Neuronal stem cell (in vitro differentiated cells): ENCODE measurements around the gene AGAP1.

ENCODE experiments used
- DNase-seq: peaks from one replicate; pipeline ENCODE4 v3.0.0-alpha.2; 2013; ENCODE audit warnings: low spot score
- H2AFZ ChIP-seq: one replicate; pipeline ENCODE4 v1.6.1; 2013; ENCODE audit warnings: mild to moderate bottlenecking, low read length, inconsistent platforms
- H2AK5ac ChIP-seq: 2 replicates; pipeline ENCODE4 v1.6.1; 2013; ENCODE audit warnings: low read depth, mild to moderate bottlenecking, inconsistent platforms, low read length, moderate library complexity, mixed read lengths
- H2BK120ac ChIP-seq: 2 replicates; pipeline ENCODE4 v1.6.1; 2013; ENCODE audit warnings: low read depth, mild to moderate bottlenecking, inconsistent platforms, low read length, moderate library complexity, mixed read lengths
- H2BK12ac ChIP-seq: one replicate; pipeline ENCODE4 v1.6.1; 2013; ENCODE audit warnings: low read length, inconsistent platforms
- H2BK15ac ChIP-seq: 2 replicates; pipeline ENCODE4 v1.6.1; 2013; ENCODE audit warnings: mild to moderate bottlenecking, low read length, inconsistent platforms, mixed read lengths
- H2BK5ac ChIP-seq: one replicate; pipeline ENCODE4 v1.6.1; 2013; ENCODE audit warnings: inconsistent platforms, mild to moderate bottlenecking, low read length, moderate library complexity
- H3K14ac ChIP-seq: one replicate; pipeline ENCODE4 v1.6.1; 2013; ENCODE audit warnings: low read length, inconsistent platforms
- H3K18ac ChIP-seq: 2 replicates; pipeline ENCODE4 v1.6.1; 2013; ENCODE audit warnings: low read length, inconsistent platforms
- H3K23ac ChIP-seq: 2 replicates; pipeline ENCODE4 v1.6.1; 2013; ENCODE audit warnings: low read depth, mild to moderate bottlenecking, mixed read lengths, low read length, inconsistent platforms; ENCODE audit not compliant: poor library complexity
- H3K27ac ChIP-seq: replicated peaks from 3 replicates; pipeline ENCODE4 v1.5.1; 2013; ENCODE audit warnings: low read length, inconsistent platforms
- H3K27me3 ChIP-seq, 3 experiments: 2 replicates each; pipeline ENCODE4 v1.6.1; 2013; ENCODE audit warnings: low read length in 3 of 3, mild to moderate bottlenecking in 2 of 3, inconsistent platforms in 1 of 3, low read depth in 1 of 3, mixed read lengths in 1 of 3, moderate library complexity in 1 of 3; ENCODE audit not compliant: control insufficient read depth in 3 of 3, insufficient read depth in 3 of 3
- H3K36me3 ChIP-seq, 2 donors: replicated peaks in 1 of 2; 2 replicates each; pipeline ENCODE4 v1.6.1; 2013; ENCODE audit warnings: low read length in 2 of 2; ENCODE audit not compliant: control insufficient read depth in 2 of 2, insufficient read depth in 2 of 2
- H3K4ac ChIP-seq: 2 replicates; pipeline ENCODE4 v1.6.1; 2013; ENCODE audit warnings: inconsistent platforms, mild to moderate bottlenecking, low read length, moderate library complexity
- H3K4me1 ChIP-seq, 2 donors: 1 replicate in 1 of 2; 2 replicates in 1 of 2; pipeline ENCODE4 v1.6.1; 2013; ENCODE audit warnings: low read length in 2 of 2, low read depth in 1 of 2; ENCODE audit not compliant: control insufficient read depth in 2 of 2, insufficient read depth in 1 of 2
- H3K4me2 ChIP-seq: one replicate; pipeline ENCODE4 v1.6.1; 2013; ENCODE audit warnings: mild to moderate bottlenecking, low read length, inconsistent platforms; ENCODE audit not compliant: insufficient read depth, poor library complexity, severe bottlenecking
- H3K4me3 ChIP-seq, 2 donors: 2 replicates each; pipeline ENCODE4 v1.5.1; 2013; ENCODE audit warnings: low read length in 2 of 2, mild to moderate bottlenecking in 2 of 2, inconsistent platforms in 1 of 2, moderate library complexity in 1 of 2
- H3K79me1 ChIP-seq: one replicate; pipeline ENCODE4 v1.6.1; 2013; ENCODE audit warnings: low read depth, mild to moderate bottlenecking, inconsistent platforms, low read length, moderate library complexity
- H3K9ac ChIP-seq: one replicate; pipeline ENCODE4 v1.6.1; 2013; ENCODE audit warnings: mild to moderate bottlenecking, low read depth, low read length, inconsistent platforms; ENCODE audit not compliant: poor library complexity
- H3K9me3 ChIP-seq, 2 donors: replicated peaks in 1 of 2; 2 replicates each; pipeline versions ENCODE3 to v1.6.1; 2013; ENCODE audit warnings: low read length in 2 of 2, mild to moderate bottlenecking in 2 of 2, inconsistent platforms in 1 of 2, low read depth in 1 of 2, mixed read lengths in 1 of 2, moderate library complexity in 1 of 2; ENCODE audit not compliant: control insufficient read depth in 2 of 2, insufficient read depth in 1 of 2
- H4K8ac ChIP-seq: one replicate; pipeline ENCODE4 v1.6.1; 2013; ENCODE audit warnings: low read depth, mild to moderate bottlenecking, inconsistent platforms, low read length, moderate library complexity
- H4K91ac ChIP-seq: one replicate; pipeline ENCODE4 v1.6.1; 2013; ENCODE audit warnings: low read length, low read depth, mild to moderate bottlenecking, inconsistent platforms; ENCODE audit not compliant: poor library complexity
- WGBS, 2 donors: extraction: QIAGEN DNeasy Blood & Tissue Kit; methylation state at CpG; one replicate each; pipeline ENCODE4 v1.1.7; 2013; ENCODE audit warnings: missing lambda C conversion rate in 2 of 2, mixed read lengths in 1 of 2; ENCODE audit not compliant: insufficient read length in 2 of 2, insufficient replicate concordance in 1 of 2; ENCODE audit errors: extremely low coverage in 2 of 2; 5-methylcytosine and 5-hydroxymethylcytosine counted together

Gene AGAP1

DNA sequence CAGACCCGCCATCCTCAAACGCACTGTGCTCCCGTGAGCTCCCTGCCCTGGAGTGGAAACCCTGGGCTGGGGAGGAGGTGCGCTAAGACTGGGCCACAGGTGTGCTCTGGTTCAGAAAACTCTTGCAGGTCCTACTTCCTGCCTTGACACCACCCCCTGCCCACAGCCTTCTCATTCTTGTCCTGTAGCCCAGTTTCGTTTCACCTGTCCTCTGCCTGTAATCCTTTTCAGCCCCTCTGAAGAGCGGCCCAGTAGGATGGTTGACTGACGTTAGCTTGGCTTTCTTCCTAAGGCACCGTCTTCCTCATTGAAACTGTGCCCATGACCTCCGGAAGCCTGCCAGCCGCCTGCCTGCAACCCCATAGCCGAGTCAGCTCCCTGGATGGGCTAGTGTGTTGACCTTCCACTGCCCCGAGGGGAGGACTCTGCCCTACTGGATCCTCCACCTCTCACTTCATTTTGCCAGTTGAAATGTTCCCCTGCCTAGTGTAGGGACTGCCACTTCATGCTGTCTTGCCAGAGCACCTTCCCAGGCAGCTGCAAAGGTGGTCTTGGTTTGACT lies 116.9 kb downstream of the AGAP1 start:
- Histone ChIP-seq H4K91ac (no peak overlapping the region), H3K14ac (no peak overlapping the region), H3K4me2 (no peak overlapping the region), H2BK120ac (no peak overlapping the region), H3K79me1 (peaks cover 10% of the 10 kb centered on the region), H2BK5ac (no peak overlapping the region), H2AFZ (no peak overlapping the region), H3K9me3 (no peaks in the 10 kb centered on the region), H3K27ac (no peak overlapping the region), H3K23ac (no peak overlapping the region), H3K36me3 (no peaks in the 10 kb centered on the region), H3K4ac (no peak overlapping the region), H2AK5ac (no peak overlapping the region), H4K8ac (no peak overlapping the region), H3K18ac (no peak overlapping the region), H3K4me3 (no peak overlapping the region), H2BK12ac (no peak overlapping the region), H3K4me1 (peaks cover 8 to 22% of the 10 kb centered on the region in 2 donors), H2BK15ac (no peak overlapping the region), H3K27me3 (no peaks in the 10 kb centered on the region), H3K9ac (peak overlapping the region; percentile 6)
- no peak for DNase-seq
- no CpG with 5 or more reads among the region's 12 CpGs for WGBS, 2 donors

DNA sequence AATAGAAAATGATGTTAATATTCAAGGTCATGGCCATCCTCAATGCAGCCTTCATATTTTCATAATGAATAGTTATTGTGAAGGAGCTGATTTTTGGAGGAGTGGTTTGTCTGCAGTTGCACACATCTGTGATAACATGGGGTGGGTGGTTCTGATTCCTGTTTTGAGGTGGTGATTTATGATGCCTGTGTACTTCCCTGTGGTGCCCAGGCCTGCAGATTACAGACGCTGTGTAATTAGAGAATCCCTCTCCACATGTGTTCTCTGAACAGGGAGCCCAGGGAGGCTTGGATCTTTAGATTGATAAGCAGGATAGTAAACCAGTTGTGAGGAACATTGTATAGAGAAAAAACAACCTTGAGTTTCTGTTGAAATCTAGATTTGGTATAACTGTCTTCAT lies 117.5 kb downstream of the AGAP1 start:
- H3K4ac ChIP-seq = no peak overlapping the region
- WGBS, 2 donors = no CpG with 5 or more reads among the region's 1 CpG
- H4K8ac ChIP-seq = no peak overlapping the region
- DNase-seq = no peak
- H2AFZ ChIP-seq = no peak overlapping the region
- H3K14ac ChIP-seq = no peak overlapping the region
- no peak overlapping the region for H2BK120ac ChIP-seq
- no peak overlapping the region for H3K23ac ChIP-seq
- H3K79me1 ChIP-seq = peaks cover 10% of the 10 kb centered on the region
- H4K91ac ChIP-seq = no peak overlapping the region
- H3K9me3 ChIP-seq = no peaks in the 10 kb centered on the region
- no peak overlapping the region for H3K4me3 ChIP-seq
- no peak overlapping the region for H3K27ac ChIP-seq
- no peak overlapping the region for H2AK5ac ChIP-seq
- H3K4me1 ChIP-seq = peaks cover 5 to 20% of the 10 kb centered on the region in 2 donors
- H3K9ac ChIP-seq = no peak overlapping the region
- H2BK12ac ChIP-seq = no peak overlapping the region
- H3K4me2 ChIP-seq = no peak overlapping the region
- H3K36me3 ChIP-seq = no peaks in the 10 kb centered on the region
- H2BK5ac ChIP-seq = no peak overlapping the region
- H3K27me3 ChIP-seq = no peaks in the 10 kb centered on the region
- no peak overlapping the region for H3K18ac ChIP-seq
- H2BK15ac ChIP-seq = no peak overlapping the region

DNA sequence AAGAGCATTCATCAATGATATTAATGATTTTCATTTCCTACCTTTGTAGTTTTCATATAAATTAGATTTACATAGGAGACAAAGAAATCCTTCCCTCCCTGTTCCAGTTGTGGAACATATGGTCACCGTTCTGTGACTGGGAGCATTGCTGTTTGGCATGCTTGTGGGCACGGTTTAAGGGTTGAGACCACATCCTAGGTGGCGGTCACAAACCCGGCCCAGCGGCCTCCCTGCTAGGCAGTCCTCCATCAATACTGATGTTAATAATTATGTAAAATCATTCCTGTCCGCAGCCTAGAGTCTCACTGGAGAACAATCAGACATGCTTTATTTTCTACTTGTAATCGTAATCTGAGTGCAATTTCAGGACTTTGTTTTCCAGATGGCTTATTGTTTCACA lies 117.9 kb downstream of the AGAP1 start:
- Histone ChIP-seq H3K18ac (peak overlapping the region; percentile 61), H3K9ac (no peak overlapping the region), H4K91ac (no peak overlapping the region), H3K79me1 (peaks cover 10% of the 10 kb centered on the region), H3K27ac (no peak overlapping the region), H3K9me3 (no peaks in the 10 kb centered on the region), H3K27me3 (no peaks in the 10 kb centered on the region), H3K36me3 (no peaks in the 10 kb centered on the region), H4K8ac (no peak overlapping the region), H2BK12ac (no peak overlapping the region), H2BK5ac (no peak overlapping the region), H3K4me3 (no peak overlapping the region), H2BK15ac (no peak overlapping the region), H3K4me2 (no peak overlapping the region), H3K4me1 (peaks cover 5 to 16% of the 10 kb centered on the region in 2 donors), H3K14ac (no peak overlapping the region), H3K23ac (no peak overlapping the region), H2AK5ac (no peak overlapping the region), H2AFZ (no peak overlapping the region), H3K4ac (no peak overlapping the region), H2BK120ac (no peak overlapping the region)
- WGBS, 2 donors = no CpG with 5 or more reads among the region's 7 CpGs
- no peak for DNase-seq

- H3K23ac ChIP-seq = peak overlapping the region; percentile 38
- no peak overlapping the region for H4K91ac ChIP-seq
- no peak overlapping the region for H3K18ac ChIP-seq
- H2BK120ac ChIP-seq = no peak overlapping the region
- no peak overlapping the region for H2BK5ac ChIP-seq
- H3K4me1 ChIP-seq = peaks cover 5 to 14% of the 10 kb centered on the region in 2 donors
- H3K9ac ChIP-seq = peak overlapping the region; percentile 45
- H2AFZ ChIP-seq = no peak overlapping the region
- WGBS, 2 donors = no CpG with 5 or more reads among the region's 15 CpGs
- H3K79me1 ChIP-seq = peaks cover 10% of the 10 kb centered on the region
- no peaks in the 10 kb centered on the region for H3K27me3 ChIP-seq
- H3K4me3 ChIP-seq = no peak overlapping the region
- DNase-seq = no peak
- no peak overlapping the region for H2BK15ac ChIP-seq
- no peak overlapping the region for H3K14ac ChIP-seq
- H2AK5ac ChIP-seq = no peak overlapping the region
- H3K36me3 ChIP-seq = no peaks in the 10 kb centered on the region
- H3K9me3 ChIP-seq = no peaks in the 10 kb centered on the region
- H3K27ac ChIP-seq = no peak overlapping the region
- no peak overlapping the region for H3K4ac ChIP-seq
- H2BK12ac ChIP-seq = no peak overlapping the region
- no peak overlapping the region for H3K4me2 ChIP-seq
- H4K8ac ChIP-seq = no peak overlapping the region
Observed at GRCh38 chr2:235612181-235612950, 118.5 kb downstream of the AGAP1 start.
